ENCODE results near the gene ADCY3.

DNA sequence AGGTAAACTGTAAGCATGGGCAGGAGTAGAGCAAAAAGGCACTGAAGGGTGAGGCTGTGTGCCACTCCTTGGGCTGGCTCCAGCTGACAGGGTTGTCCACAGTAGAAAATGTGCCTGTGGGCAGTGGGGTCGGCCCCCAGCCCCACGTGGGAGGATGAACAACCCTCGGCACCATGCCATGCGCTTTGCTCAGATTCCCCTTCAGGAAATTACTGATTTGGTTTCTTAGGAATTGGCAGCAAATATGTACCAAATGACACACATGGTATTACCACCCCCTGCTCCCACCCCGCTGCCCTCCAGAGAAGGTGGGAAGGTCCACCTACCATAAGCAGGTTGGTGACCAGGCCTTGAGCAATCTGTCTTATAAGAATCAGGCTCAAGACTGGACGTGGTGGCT lies 13.6 kb downstream of the ADCY3 start:
- TF ChIP-seq, protein P1, sequence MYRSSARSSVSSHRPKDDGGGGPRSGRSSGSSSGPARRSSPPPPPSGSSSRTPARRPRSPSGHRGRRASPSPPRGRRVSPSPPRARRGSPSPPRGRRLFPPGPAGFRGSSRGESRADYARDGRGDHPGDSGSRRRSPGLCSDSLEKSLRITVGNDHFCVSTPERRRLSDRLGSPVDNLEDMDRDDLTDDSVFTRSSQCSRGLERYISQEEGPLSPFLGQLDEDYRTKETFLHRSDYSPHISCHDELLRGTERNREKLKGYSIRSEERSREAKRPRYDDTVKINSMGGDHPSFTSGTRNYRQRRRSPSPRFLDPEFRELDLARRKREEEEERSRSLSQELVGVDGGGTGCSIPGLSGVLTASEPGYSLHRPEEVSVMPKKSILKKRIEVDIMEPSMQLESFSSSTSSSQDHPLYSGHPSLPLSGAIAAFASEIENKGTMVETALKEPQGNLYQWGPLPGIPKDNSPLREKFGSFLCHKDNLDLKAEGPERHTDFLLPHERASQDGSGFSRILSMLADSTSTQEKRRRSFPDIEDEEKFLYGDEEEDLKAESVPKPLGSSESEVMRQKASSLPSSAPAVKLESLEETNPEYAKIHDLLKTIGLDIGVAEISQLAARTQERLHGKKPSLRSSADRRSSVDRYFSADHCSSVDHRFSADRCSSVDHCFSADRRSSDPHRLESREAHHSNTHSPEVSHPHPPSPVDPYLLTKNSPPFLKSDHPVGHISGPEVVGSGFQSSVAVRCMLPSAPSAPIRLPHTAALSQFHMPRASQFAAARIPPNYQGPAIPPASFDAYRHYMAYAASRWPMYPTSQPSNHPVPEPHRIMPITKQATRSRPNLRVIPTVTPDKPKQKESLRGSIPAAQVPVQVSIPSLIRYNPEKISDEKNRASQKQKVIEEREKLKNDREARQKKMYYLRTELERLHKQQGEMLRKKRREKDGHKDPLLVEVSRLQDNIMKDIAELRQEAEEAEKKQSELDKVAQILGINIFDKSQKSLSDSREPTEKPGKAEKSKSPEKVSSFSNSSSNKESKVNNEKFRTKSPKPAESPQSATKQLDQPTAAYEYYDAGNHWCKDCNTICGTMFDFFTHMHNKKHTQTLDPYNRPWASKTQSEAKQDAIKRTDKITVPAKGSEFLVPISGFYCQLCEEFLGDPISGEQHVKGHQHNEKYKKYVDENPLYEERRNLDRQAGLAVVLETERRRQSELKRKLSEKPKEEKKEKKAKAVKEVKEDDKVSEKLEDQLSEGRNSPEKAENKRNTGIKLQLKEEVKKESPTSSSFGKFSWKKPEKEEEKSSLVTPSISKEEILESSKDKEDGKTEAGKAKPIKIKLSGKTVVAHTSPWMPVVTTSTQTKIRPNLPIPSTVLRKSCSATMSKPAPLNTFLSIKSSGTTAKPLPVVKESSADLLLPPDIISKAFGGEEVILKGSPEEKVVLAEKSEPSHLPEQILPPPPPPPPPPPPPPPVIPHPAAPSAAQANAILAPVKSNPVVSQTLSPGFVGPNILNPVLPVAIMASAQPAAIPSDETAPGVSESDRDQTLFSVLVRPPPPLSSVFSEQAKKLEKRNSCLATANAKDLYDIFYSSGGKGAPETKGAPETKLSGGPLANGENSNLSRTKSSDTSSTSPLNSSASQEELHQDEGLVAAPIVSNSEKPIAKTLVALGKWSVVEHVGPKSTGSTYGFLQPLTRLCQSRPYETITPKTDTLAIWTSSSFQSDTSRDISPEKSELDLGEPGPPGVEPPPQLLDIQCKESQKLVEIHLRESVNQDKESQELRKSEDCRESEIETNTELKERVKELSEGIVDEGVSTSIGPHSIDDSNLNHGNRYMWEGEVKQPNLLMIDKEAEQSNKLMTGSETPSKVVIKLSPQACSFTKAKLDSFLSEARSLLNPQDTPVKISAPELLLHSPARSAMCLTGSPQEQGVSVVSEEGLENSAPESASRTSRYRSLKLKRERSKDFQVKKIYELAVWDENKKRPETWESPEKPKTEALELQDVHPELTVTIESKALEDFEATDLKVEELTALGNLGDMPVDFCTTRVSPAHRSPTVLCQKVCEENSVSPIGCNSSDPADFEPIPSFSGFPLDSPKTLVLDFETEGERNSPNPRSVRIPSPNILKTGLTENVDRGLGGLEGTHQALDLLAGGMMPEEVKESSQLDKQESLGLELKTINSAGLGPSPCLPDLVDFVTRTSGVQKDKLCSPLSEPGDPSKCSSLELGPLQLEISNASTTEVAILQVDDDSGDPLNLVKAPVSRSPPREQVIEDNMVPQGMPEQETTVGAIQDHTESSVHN (CRISPR knock-in tag; IDR thresholded peaks at IDR 0.05) = no peak
- no peak for TF ChIP-seq PRMT3 (CRISPR knock-in tag; IDR thresholded peaks at IDR 0.05; ENCODE audit: borderline replicate concordance, low read depth)

Data from HepG2 (cell line).